Progenitor cell of endocrine pancreas (in vitro differentiated cells): ENCODE measurements around the gene PRKCH. TPM values are rescaled to one million over a fixed set of nuclear protein-coding genes. Genes with fewer than 3 reads are reported as not detected.

ENCODE experiments used
- DNase-seq: peaks from one replicate; pipeline ENCODE4 v3.0.0; 2021; ENCODE audit warnings: low spot score; ENCODE audit not compliant: unreplicated experiment
- H3K27ac Mint-ChIP-seq: 2 replicates; pipeline ENCODE4 v1.8.0; 2021; ENCODE audit warnings: mild to moderate bottlenecking, moderate library complexity, mixed read lengths
- H3K27me3 Mint-ChIP-seq: 2 replicates; pipeline ENCODE4 v1.8.0; 2021; ENCODE audit warnings: mixed read lengths
- H3K36me3 Mint-ChIP-seq: 2 replicates; pipeline ENCODE4 v1.8.0; 2022; ENCODE audit warnings: mixed read lengths; ENCODE audit not compliant: insufficient read depth
- H3K4me1 Mint-ChIP-seq: 2 replicates; pipeline ENCODE4 v1.8.0; 2021; ENCODE audit warnings: low read depth, mixed read lengths
- H3K4me3 Mint-ChIP-seq: 2 replicates; pipeline ENCODE4 v1.8.0; 2021; ENCODE audit warnings: low read depth, mild to moderate bottlenecking, moderate library complexity, mixed read lengths
- H3K9me3 Mint-ChIP-seq: 2 replicates; pipeline ENCODE4 v1.8.0; 2021; ENCODE audit warnings: low read depth, mixed read lengths
- CTCF ChIP-seq: fragments of 200-600 bp; sonication (generic); IDR thresholded peaks from one replicate; pipeline ENCODE4 v1.5.0; 2021; ENCODE audit warnings: antibody characterized with exemption, mild to moderate bottlenecking; ENCODE audit not compliant: unreplicated experiment
- total RNA-seq: library from RNA; stranded (reverse); gene quantifications from 2 replicates; pipeline ENCODE4 v1.2.1, GENCODE V29; 2021

The PRKCH gene
- total RNA-seq, 1 donor from 2014 or later = 4.5 TPM

GRCh38 chr14:61477712-61478462 lies 156.5 kb downstream of the PRKCH start:
- DNase-seq = no peak
- H3K27ac Mint-ChIP-seq = no peak overlapping the region
- no peak for TF ChIP-seq CTCF
- no peaks in the 10 kb centered on the region for H3K9me3 Mint-ChIP-seq
- H3K4me3 Mint-ChIP-seq = no peak overlapping the region
- peaks cover 13% of the 10 kb centered on the region for H3K4me1 Mint-ChIP-seq
- peaks cover 6% of the 10 kb centered on the region for H3K27me3 Mint-ChIP-seq
- no peaks in the 10 kb centered on the region for H3K36me3 Mint-ChIP-seq

GRCh38 chr14:61478971-61479473 lies 157.6 kb downstream of the PRKCH start:
- Mint-ChIP-seq H3K9me3 (no peaks in the 10 kb centered on the region), H3K36me3 (no peaks in the 10 kb centered on the region), H3K4me1 (peaks cover 13% of the 10 kb centered on the region), H3K27ac (no peak overlapping the region), H3K4me3 (no peak overlapping the region), H3K27me3 (peaks cover 6% of the 10 kb centered on the region)
- TF ChIP-seq CTCF = no peak
- no peak for DNase-seq

GRCh38 chr14:61479746-61480502 lies 158.5 kb downstream of the PRKCH start:
- no peaks in the 10 kb centered on the region for H3K9me3 Mint-ChIP-seq
- TF ChIP-seq CTCF = no peak
- H3K36me3 Mint-ChIP-seq = no peaks in the 10 kb centered on the region
- H3K4me3 Mint-ChIP-seq = no peak overlapping the region
- H3K27me3 Mint-ChIP-seq = peaks cover 6% of the 10 kb centered on the region
- H3K4me1 Mint-ChIP-seq = peaks cover 14% of the 10 kb centered on the region
- H3K27ac Mint-ChIP-seq = no peak overlapping the region
- DNase-seq = no peak

GRCh38 chr14:61480704-61481285 lies 159.4 kb downstream of the PRKCH start:
- H3K4me1 Mint-ChIP-seq = peaks cover 20% of the 10 kb centered on the region
- DNase-seq = no peak
- H3K4me3 Mint-ChIP-seq = no peak overlapping the region
- no peak for TF ChIP-seq CTCF
- H3K27ac Mint-ChIP-seq = peak overlapping the region; percentile 2
- H3K9me3 Mint-ChIP-seq = no peaks in the 10 kb centered on the region
- H3K36me3 Mint-ChIP-seq = no peaks in the 10 kb centered on the region
- H3K27me3 Mint-ChIP-seq = peaks cover 6% of the 10 kb centered on the region

GRCh38 chr14:61481701-61482100 lies 160.3 kb downstream of the PRKCH start:
- no peak overlapping the region for H3K4me3 Mint-ChIP-seq
- H3K9me3 Mint-ChIP-seq = no peaks in the 10 kb centered on the region
- H3K4me1 Mint-ChIP-seq = peaks cover 20% of the 10 kb centered on the region

More at GRCh38 chr14:61481701-61482100, 160.3 kb downstream of the PRKCH start:
- Mint-ChIP-seq H3K36me3 (no peaks in the 10 kb centered on the region), H3K27ac (no peak overlapping the region), H3K27me3 (peaks cover 6% of the 10 kb centered on the region)
- TF ChIP-seq CTCF = no peak
- no peak for DNase-seq
